ENCODE data around the gene MLF2.

The MLF2 gene

GRCh38 chr12:6795088-6795487 is 42.1 kb upstream of the MLF2 start:
- no peak for DNase-seq
- no peak for TF ChIP-seq CTCF (IDR thresholded peaks at IDR 0.05; ENCODE audit: low read length)
- TF ChIP-seq EZH2 (optimal IDR thresholded peaks at IDR 0.05; ENCODE audit: low read depth, low read length) = no peak
- TF ChIP-seq EZH2phosphoT487 (IDR thresholded peaks at IDR 0.05; ENCODE audit: low read length) = no peak
- no peaks in the 10 kb centered on the region for H3K27me3 ChIP-seq (replicated peaks; ENCODE audit: insufficient read depth, low read length)
- no peak overlapping the region for H3K4me3 ChIP-seq (ENCODE audit: low read length)
- no peaks in the 10 kb centered on the region for H3K4me1 ChIP-seq (ENCODE audit: low read length)
- H3K27ac ChIP-seq (ENCODE audit: low read length) = no peak overlapping the region
- no peaks in the 10 kb centered on the region for H3K36me3 ChIP-seq (replicated peaks; ENCODE audit: insufficient read depth, low read length)
- H3K9me2 ChIP-seq (replicated peaks; ENCODE audit: insufficient read depth, low read length) = no peaks in the 10 kb centered on the region
- no peaks in the 10 kb centered on the region for H4K20me1 ChIP-seq (ENCODE audit: insufficient read depth, low read length)
- no peaks in the 10 kb centered on the region for H3F3A ChIP-seq (ENCODE audit: insufficient read depth, low read length)
- H2AFZ ChIP-seq (ENCODE audit: low read length) = no peak overlapping the region
- no peak overlapping the region for H3K9ac ChIP-seq (ENCODE audit: low read length)
- no peaks in the 10 kb centered on the region for H3K79me2 ChIP-seq (ENCODE audit: low read length)
- no peak overlapping the region for H3K4me2 ChIP-seq (ENCODE audit: low read depth, low read length)
- no peaks in the 10 kb centered on the region for H3K9me3 ChIP-seq (replicated peaks; ENCODE audit: insufficient read depth, low read length)

DNA sequence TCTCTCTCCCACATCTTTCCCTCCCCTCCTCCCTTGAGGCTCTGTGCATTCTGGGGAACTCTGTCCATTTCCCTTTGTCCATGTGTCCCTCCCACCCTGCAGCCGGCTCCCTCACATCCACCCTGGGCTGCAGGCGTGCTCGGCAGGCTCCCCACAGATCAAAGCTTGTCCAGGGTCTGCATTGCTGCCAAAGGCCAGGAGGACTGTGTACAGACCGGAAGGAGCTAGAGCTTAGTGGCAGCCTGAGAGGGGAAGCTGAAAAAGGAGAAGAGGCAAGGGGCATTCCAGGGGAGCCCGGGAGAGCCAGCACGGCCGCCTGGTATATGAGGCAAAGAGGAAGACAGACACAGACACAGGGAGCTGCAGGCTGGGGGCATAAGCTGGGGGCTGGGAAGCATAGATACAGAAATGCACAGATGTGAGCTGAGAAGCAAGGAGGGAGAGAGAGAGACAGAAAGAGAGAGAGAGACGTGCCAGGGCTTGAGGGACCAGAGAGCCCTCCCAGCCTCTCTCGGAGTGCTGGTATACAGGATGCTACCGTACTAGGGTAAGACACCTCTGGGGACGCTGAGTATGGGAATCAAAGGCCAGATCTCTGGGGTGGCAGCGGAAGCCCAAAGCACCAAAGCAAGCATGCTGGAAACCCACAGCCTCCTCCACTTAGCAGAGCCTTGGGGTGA is 39.7 kb upstream of the MLF2 start:
- Histone ChIP-seq H3K9me2 (replicated peaks; ENCODE audit: insufficient read depth, low read length) (no peaks in the 10 kb centered on the region), H3K4me2 (ENCODE audit: low read depth, low read length) (no peak overlapping the region), H3K27me3 (replicated peaks; ENCODE audit: insufficient read depth, low read length) (no peaks in the 10 kb centered on the region), H3K27ac (ENCODE audit: low read length) (no peak overlapping the region), H3K4me1 (ENCODE audit: low read length) (no peaks in the 10 kb centered on the region), H3K9me3 (replicated peaks; ENCODE audit: insufficient read depth, low read length) (no peaks in the 10 kb centered on the region), H3K9ac (ENCODE audit: low read length) (no peak overlapping the region), H4K20me1 (ENCODE audit: insufficient read depth, low read length) (no peaks in the 10 kb centered on the region), H3K36me3 (replicated peaks; ENCODE audit: insufficient read depth, low read length) (no peaks in the 10 kb centered on the region), H3K4me3 (ENCODE audit: low read length) (no peak overlapping the region), H3K79me2 (ENCODE audit: low read length) (no peaks in the 10 kb centered on the region), H2AFZ (ENCODE audit: low read length) (no peak overlapping the region), H3F3A (ENCODE audit: insufficient read depth, low read length) (no peaks in the 10 kb centered on the region)
- no peak for TF ChIP-seq EZH2 (optimal IDR thresholded peaks at IDR 0.05; ENCODE audit: low read depth, low read length)
- TF ChIP-seq CTCF (IDR thresholded peaks at IDR 0.05; ENCODE audit: low read length) = no peak
- TF ChIP-seq EZH2phosphoT487 (IDR thresholded peaks at IDR 0.05; ENCODE audit: low read length) = no peak
- no peak for DNase-seq

DNA sequence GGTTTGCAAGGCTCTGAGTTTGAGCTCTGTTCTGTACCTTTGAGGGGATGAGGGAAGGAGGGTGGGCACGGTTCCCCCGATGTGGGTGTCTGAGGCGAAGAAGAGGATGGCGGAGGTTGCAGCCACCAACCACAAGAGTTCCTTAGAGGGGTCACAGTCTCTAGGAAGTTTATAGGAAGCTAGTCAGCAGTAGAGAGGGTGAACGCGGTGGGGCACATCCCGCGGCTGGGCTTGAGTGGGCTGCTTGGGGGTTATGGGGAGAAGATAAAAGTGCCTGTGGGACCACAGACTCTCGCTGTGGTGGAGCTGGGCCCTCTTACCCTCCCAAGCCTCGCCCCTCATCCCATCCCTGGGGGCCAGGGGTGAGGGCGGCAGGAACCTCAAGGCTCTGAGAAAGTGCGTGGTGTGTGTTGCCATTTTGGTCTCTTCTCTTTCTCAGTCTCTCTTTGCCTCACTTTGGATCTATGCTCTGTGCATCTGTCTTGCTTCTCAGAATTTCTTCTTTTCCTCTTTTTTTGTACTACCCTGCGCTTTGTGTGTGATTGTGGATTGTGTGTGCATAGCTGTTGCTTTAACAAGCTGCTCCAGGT is 39.1 kb upstream of the MLF2 start:
- H3K27ac ChIP-seq (ENCODE audit: low read length) = no peak overlapping the region
- no peaks in the 10 kb centered on the region for H3K36me3 ChIP-seq (replicated peaks; ENCODE audit: insufficient read depth, low read length)
- no peak for DNase-seq
- no peak overlapping the region for H2AFZ ChIP-seq (ENCODE audit: low read length)
- H3K27me3 ChIP-seq (replicated peaks; ENCODE audit: insufficient read depth, low read length) = no peaks in the 10 kb centered on the region
- H3K4me2 ChIP-seq (ENCODE audit: low read depth, low read length) = no peak overlapping the region
- TF ChIP-seq EZH2 (optimal IDR thresholded peaks at IDR 0.05; ENCODE audit: low read depth, low read length) = no peak
- TF ChIP-seq EZH2phosphoT487 (IDR thresholded peaks at IDR 0.05; ENCODE audit: low read length) = no peak
- TF ChIP-seq CTCF (IDR thresholded peaks at IDR 0.05; ENCODE audit: low read length) = no peak
- no peaks in the 10 kb centered on the region for H4K20me1 ChIP-seq (ENCODE audit: insufficient read depth, low read length)
- no peaks in the 10 kb centered on the region for H3K79me2 ChIP-seq (ENCODE audit: low read length)
- H3K4me1 ChIP-seq (ENCODE audit: low read length) = no peaks in the 10 kb centered on the region
- H3K9me2 ChIP-seq (replicated peaks; ENCODE audit: insufficient read depth, low read length) = no peaks in the 10 kb centered on the region
- no peak overlapping the region for H3K4me3 ChIP-seq (ENCODE audit: low read length)
- no peaks in the 10 kb centered on the region for H3F3A ChIP-seq (ENCODE audit: insufficient read depth, low read length)
- no peak overlapping the region for H3K9ac ChIP-seq (ENCODE audit: low read length)
- no peaks in the 10 kb centered on the region for H3K9me3 ChIP-seq (replicated peaks; ENCODE audit: insufficient read depth, low read length)
